Medulla oblongata (tissue), 1 donor: Measurements from ENCODE around the gene ABCC9.

Source experiments
- DNase-seq: peaks from one replicate; pipeline ENCODE4 v3.0.0-alpha.2; 2015; ENCODE audit errors: extremely low spot score

ABCC9 gene

GRCh38 chr12:21879312-21879711, 61.9 kb downstream of the ABCC9 start:
- DNase-seq = no peak

GRCh38 chr12:21877293-21877982, 63.8 kb downstream of the ABCC9 start:
- no peak for DNase-seq

- DNase-seq = no peak
These were observed 75.4 kb downstream of the ABCC9 start for GRCh38 chr12:21865846-21866245.

GRCh38 chr12:21860534-21860933, 80.7 kb downstream of the ABCC9 start:
- DNase-seq = no peak

- no peak for DNase-seq
These were observed 81.1 kb downstream of the ABCC9 start for GRCh38 chr12:21860128-21860527.

- no peak for DNase-seq
These were observed 89.0 kb downstream of the ABCC9 start for GRCh38 chr12:21852251-21852650.

- DNase-seq = no peak
These were observed 90.1 kb downstream of the ABCC9 start for GRCh38 chr12:21851151-21851550.

- no peak for DNase-seq
These were observed 90.8 kb downstream of the ABCC9 start for GRCh38 chr12:21850419-21850818.

- DNase-seq = no peak
These were observed 91.3 kb downstream of the ABCC9 start for GRCh38 chr12:21849878-21850277.

- no peak for DNase-seq
These were observed 93.0 kb downstream of the ABCC9 start for GRCh38 chr12:21848192-21848591.

GRCh38 chr12:21843795-21844194, 97.4 kb downstream of the ABCC9 start:
- no peak for DNase-seq

GRCh38 chr12:21839776-21840175, 101.5 kb downstream of the ABCC9 start:
- DNase-seq = no peak

GRCh38 chr12:21837847-21838246, 103.4 kb downstream of the ABCC9 start:
- no peak for DNase-seq

GRCh38 chr12:21831791-21832344, 109.4 kb downstream of the ABCC9 start:
- no peak for DNase-seq

GRCh38 chr12:21828779-21829178, 112.4 kb downstream of the ABCC9 start:
- no peak for DNase-seq

GRCh38 chr12:21828136-21828775, 113.0 kb downstream of the ABCC9 start:
- no peak for DNase-seq

- DNase-seq = no peak
These were observed 114.1 kb downstream of the ABCC9 start for GRCh38 chr12:21827083-21827482.

GRCh38 chr12:21826618-21826910, 114.7 kb downstream of the ABCC9 start:
- no peak for DNase-seq

- DNase-seq = no peak
These were observed 115.2 kb downstream of the ABCC9 start for GRCh38 chr12:21825886-21826617.

GRCh38 chr12:21823581-21823980, 117.6 kb downstream of the ABCC9 start:
- peak; percentile 54 for DNase-seq

- no peak for DNase-seq
These were observed 121.5 kb downstream of the ABCC9 start for GRCh38 chr12:21819678-21820077.

GRCh38 chr12:21819236-21819635, 122.0 kb downstream of the ABCC9 start:
- DNase-seq = no peak

GRCh38 chr12:21818627-21819026, 122.6 kb downstream of the ABCC9 start:
- no peak for DNase-seq
